Esophagus squamous epithelium (tissue), 4 donors: ENCODE measurements around the gene SLF2.

Experiments
- CTCF ChIP-seq, 6 experiments: fragments of 450-650 bp in 4 of 6; fragments of 200-600 bp in 2 of 6; sonication (generic) in 2 of 6; IDR thresholded peaks; one replicate each; pipeline ENCODE4 v1.5.1; 2016 to 2019; ENCODE audit warnings: antibody characterized with exemption in 6 of 6, mild to moderate bottlenecking in 4 of 6, moderate library complexity in 4 of 6
- POLR2A ChIP-seq, 4 donors: fragments of 450-650 bp; IDR thresholded peaks; one replicate each; pipeline ENCODE4 v1.6.1; 2017; ENCODE audit warnings: antibody characterized with exemption in 4 of 4, mild to moderate bottlenecking in 4 of 4, moderate library complexity in 3 of 4

GRCh38 chr10:100995181-100995580 is 82.4 kb downstream of the SLF2 start:
- TF ChIP-seq CTCF (IDR thresholded peaks at IDR 0.05), result no peak
- TF ChIP-seq POLR2A (IDR thresholded peaks at IDR 0.05), result no peak
